Breast epithelium (tissue), 3 donors: Measurements from ENCODE around the gene SORCS3.

Source experiments
- POLR2A ChIP-seq: fragments of 450-650 bp; IDR thresholded peaks from one replicate; pipeline ENCODE4 v1.6.1; 2016; ENCODE audit warnings: antibody characterized with exemption, mild to moderate bottlenecking, moderate library complexity
- TF ChIP-seq, protein P1 (sequence below), 3 donors: fragments of 450-650 bp; IDR thresholded peaks; one replicate each; pipeline ENCODE4 v1.5.1; 2016 to 2017; ENCODE audit warnings: antibody characterized with exemption in 3 of 3, mild to moderate bottlenecking in 3 of 3, moderate library complexity in 3 of 3

DNA sequence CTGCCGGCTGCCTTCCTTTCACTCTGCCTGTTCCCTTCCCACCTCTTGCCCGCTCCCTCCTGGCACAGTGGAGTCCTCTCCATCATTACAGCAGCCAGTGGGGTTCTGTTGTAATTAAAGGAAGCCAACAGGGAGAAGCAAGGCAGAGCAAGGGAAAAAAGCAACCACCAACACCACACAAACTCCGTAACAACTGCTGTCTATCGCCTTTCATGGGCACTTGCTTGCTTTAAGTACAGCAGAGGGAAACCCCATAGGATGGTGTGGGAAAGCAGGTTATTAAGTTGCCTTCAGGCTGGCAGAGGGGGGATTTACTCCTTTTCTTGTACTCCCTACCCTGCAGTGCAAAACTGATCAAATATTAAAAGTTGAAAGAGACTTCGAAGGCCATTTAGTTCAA, 22.0 kb downstream of the SORCS3 start:
- TF ChIP-seq, protein P1, sequence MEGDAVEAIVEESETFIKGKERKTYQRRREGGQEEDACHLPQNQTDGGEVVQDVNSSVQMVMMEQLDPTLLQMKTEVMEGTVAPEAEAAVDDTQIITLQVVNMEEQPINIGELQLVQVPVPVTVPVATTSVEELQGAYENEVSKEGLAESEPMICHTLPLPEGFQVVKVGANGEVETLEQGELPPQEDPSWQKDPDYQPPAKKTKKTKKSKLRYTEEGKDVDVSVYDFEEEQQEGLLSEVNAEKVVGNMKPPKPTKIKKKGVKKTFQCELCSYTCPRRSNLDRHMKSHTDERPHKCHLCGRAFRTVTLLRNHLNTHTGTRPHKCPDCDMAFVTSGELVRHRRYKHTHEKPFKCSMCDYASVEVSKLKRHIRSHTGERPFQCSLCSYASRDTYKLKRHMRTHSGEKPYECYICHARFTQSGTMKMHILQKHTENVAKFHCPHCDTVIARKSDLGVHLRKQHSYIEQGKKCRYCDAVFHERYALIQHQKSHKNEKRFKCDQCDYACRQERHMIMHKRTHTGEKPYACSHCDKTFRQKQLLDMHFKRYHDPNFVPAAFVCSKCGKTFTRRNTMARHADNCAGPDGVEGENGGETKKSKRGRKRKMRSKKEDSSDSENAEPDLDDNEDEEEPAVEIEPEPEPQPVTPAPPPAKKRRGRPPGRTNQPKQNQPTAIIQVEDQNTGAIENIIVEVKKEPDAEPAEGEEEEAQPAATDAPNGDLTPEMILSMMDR (IDR thresholded peaks at IDR 0.05), result no peak
- TF ChIP-seq POLR2A, result no peak
